ENCODE results near the gene CPEB1. TPM values are rescaled to one million over a fixed set of nuclear protein-coding genes. Genes with fewer than 3 reads are reported as not detected.
"Not testable (repeated sequence)": the region's sequence is repeated elsewhere in the genome, so short reads cannot be mapped to it uniquely, and the experiment has no call there.

The CPEB1 gene
- total and polyA plus RNA-seq, 5 experiments from 2014 or later: 2.2 to 3.6 (median 3.0) TPM

- Mint-ChIP-seq H3K4me1 (peaks cover 0 to 4% (median 2%) of the 10 kb centered on the region in 4 donors), H3K4me3 (peak overlapping the region in 1 of 10 donors; percentile 21), H3K27ac (no peak overlapping the region), H3K9me3 (no peaks in the 10 kb centered on the region), H3K27me3 (no peaks in the 10 kb centered on the region), H3K36me3 (peaks cover 4 to 14% (median 8%) of the 10 kb centered on the region in 3 donors)
- ATAC-seq (no peak), DNase-seq (no peak)
- POLR2A ChIA-PET: interaction anchor here (1.6 kb wide), 1 partner anchor 10 kb away, joined by 16 read pairs; the partner anchor contains the start of gene RPS17
These were observed 117.2 kb downstream of the CPEB1 start for GRCh38 chr15:82530006-82530405.

DNA sequence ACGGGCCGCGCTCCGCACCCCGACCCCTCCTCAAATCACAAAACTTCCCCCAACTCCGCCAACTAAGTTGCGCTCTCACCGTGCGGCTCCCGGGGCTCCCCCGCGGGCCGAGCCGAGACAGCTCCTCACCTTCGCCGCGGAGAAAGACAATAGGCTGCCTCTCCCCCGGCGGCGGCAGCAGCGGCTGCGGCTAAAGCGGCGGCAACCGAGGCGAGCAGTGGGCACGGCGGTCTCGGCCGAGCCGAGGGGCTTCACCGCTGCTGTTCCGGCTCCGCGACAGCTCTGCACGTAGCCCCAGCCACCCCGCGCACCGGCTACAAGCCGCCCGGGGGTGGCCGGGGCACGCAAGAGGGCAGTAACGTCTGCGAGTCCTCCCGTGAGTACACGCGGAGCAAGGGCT, 133.6 kb downstream of the CPEB1 start:
- H3K9me3 Mint-ChIP-seq, H3K27me3 Mint-ChIP-seq, H3K4me3 Mint-ChIP-seq, H3K27ac Mint-ChIP-seq, H3K4me1 Mint-ChIP-seq, H3K36me3 Mint-ChIP-seq, POLR2A ChIA-PET, ATAC-seq: not testable (repeated sequence)
- peak in 1 of 10 donors; percentile 54 for DNase-seq

DNA sequence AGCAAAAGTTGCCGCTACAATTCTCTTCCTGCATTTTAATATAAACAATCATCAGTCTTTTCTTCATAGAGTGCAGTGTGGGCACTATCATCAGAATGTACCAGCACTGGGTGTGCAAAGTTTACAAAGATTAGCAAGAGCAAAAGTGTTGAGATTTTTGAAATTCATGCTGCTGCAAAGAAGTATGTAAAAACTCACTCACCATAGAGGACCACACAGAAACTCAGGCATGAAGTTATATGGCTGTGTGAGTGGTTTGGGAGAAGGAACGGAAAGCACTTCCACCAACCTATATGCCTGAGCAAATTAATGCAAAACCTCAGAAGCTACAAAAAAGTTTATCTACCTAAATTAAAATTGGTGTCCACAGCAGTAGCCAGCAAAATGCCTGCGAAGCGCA, 139.5 kb downstream of the CPEB1 start:
- H3K9me3 Mint-ChIP-seq, H3K27me3 Mint-ChIP-seq, DNase-seq, ATAC-seq, H3K4me1 Mint-ChIP-seq, H3K27ac Mint-ChIP-seq, POLR2A ChIA-PET, H3K4me3 Mint-ChIP-seq, H3K36me3 Mint-ChIP-seq: not testable (repeated sequence)

DNA sequence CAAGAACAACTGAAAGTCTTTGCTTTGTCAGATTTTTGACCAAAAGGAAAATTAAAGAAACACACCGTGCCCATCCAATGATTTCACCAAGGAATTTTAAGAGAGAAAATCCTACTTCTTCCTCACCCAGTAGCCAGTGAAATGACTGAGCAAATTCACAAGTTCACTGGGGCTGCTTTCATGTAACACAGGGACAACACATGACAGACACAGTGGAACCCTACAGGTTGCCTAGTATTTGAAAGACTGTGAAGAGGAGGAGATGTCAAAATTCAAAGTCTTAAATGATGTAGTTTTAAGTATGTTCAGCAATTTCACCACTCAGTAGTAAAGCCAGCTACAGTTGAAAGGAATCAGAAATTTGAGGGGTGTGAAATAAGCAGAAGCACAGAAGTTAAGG, 140.1 kb downstream of the CPEB1 start:
- H3K9me3 Mint-ChIP-seq, H3K27me3 Mint-ChIP-seq, ATAC-seq: not testable (repeated sequence)

GRCh38 chr15:82505842-82506241, 141.3 kb downstream of the CPEB1 start:
- H3K36me3 Mint-ChIP-seq, H3K4me3 Mint-ChIP-seq, H3K9me3 Mint-ChIP-seq, H3K27me3 Mint-ChIP-seq, POLR2A ChIA-PET, H3K27ac Mint-ChIP-seq, DNase-seq, ATAC-seq, H3K4me1 Mint-ChIP-seq: not testable (repeated sequence)

More for the DNA sequence above, 140.1 kb downstream of the CPEB1 start:
- H3K4me1 Mint-ChIP-seq, POLR2A ChIA-PET, H3K36me3 Mint-ChIP-seq, DNase-seq, H3K4me3 Mint-ChIP-seq: not testable (repeated sequence)
- peak overlapping the region in 1 of 10 donors; percentile 43 for H3K27ac Mint-ChIP-seq

DNA sequence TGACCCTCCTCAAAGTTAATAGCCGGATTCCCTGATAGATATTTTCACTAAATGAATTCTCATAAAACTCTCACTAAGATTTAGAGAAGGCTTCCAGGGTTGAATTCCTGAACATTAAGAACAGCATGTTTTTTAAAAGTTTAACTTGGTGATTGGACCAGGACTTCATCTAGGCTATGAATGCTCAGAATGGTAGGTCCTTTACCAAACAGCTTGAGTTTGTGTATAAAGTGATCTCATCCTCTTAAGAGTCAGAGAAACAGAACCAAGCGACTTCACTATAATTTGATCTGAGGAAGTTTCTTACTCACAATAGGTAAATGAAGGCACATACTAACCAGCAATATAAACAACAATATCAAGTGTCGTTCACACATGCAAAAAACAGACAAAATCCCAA, 143.1 kb downstream of the CPEB1 start:
- DNase-seq, H3K36me3 Mint-ChIP-seq, POLR2A ChIA-PET: not testable (repeated sequence)

GRCh38 chr15:82502700-82503339, 144.3 kb downstream of the CPEB1 start:
- H3K36me3 Mint-ChIP-seq, H3K4me1 Mint-ChIP-seq, H3K27me3 Mint-ChIP-seq, H3K9me3 Mint-ChIP-seq, H3K27ac Mint-ChIP-seq, POLR2A ChIA-PET, H3K4me3 Mint-ChIP-seq: not testable (repeated sequence)
- ATAC-seq (peak; percentile 81 to 86), DNase-seq (peak in 5 of 10 donors; percentile 2 to 39 (median 31))

More for the DNA sequence above, 143.1 kb downstream of the CPEB1 start:
- not testable (repeated sequence) for ATAC-seq, H3K4me1 Mint-ChIP-seq, H3K4me3 Mint-ChIP-seq, H3K9me3 Mint-ChIP-seq, H3K27me3 Mint-ChIP-seq, H3K27ac Mint-ChIP-seq

DNA sequence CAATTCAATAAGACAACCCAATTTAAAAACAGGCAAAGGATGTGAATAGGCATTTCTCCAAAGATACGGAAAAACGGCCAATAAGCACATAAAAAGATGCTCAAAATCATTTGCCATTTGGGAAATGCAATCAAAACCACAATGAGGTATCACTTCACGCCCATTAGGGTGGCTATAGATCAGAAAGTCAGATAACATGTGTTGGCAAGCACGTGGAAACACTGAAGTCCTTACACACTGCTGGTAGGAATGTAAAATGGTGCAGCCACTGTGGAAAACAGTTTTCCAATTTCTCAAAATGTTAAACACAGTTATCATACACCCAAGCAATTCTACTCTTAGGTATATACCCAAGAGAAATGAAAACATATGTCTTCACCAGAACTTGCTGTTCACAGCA, 146.4 kb downstream of the CPEB1 start:
- ATAC-seq, DNase-seq, H3K36me3 Mint-ChIP-seq, H3K4me3 Mint-ChIP-seq, H3K27me3 Mint-ChIP-seq, H3K4me1 Mint-ChIP-seq, H3K9me3 Mint-ChIP-seq, H3K27ac Mint-ChIP-seq, POLR2A ChIA-PET: not testable (repeated sequence)

DNA sequence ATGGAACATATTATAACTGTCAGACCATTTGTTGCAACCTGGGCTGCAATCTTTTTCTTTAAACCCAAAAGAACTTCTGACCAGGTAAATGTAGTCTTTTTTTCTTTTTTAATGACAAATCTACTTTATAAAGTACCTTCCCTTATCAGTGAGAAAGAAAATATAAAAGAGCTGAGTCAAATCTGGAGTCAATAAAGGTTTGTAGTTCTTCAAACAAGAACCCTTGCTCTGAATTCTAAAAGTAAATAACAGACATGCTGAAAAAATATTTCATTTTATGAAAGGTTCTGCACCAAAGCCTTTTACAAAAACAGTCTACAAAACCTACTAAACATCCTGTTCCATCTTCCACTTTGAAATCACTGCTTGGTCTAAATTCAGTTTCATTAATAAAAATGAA, 149.2 kb downstream of the CPEB1 start:
- H3K27ac Mint-ChIP-seq: not testable (repeated sequence)

More for the DNA sequence above, 149.2 kb downstream of the CPEB1 start:
- POLR2A ChIA-PET, H3K9me3 Mint-ChIP-seq, H3K4me1 Mint-ChIP-seq, H3K27me3 Mint-ChIP-seq, H3K36me3 Mint-ChIP-seq, ATAC-seq, H3K4me3 Mint-ChIP-seq, DNase-seq: not testable (repeated sequence)

Other genes starting within 250 kb of the CPEB1 start
- gene GOLGA6L9, start 217.5 kb downstream of the CPEB1 start, total RNA-seq: 1 to 10 TPM; 7.4 TPM
- gene GOLGA6L9, start 217.5 kb downstream of the CPEB1 start, polyA plus RNA-seq: under 1 TPM; 0.47 to 0.75 (median 0.61) TPM
- gene RPS17, start 106.9 kb downstream of the CPEB1 start, total RNA-seq: 1,000 to 10,000 TPM; 2,010 to 2,058 TPM
- gene RPS17, start 106.9 kb downstream of the CPEB1 start, polyA plus RNA-seq: 1,000 to 10,000 TPM; 1,585 to 2,201 (median 1,988) TPM
- gene AP3B2, start 62.5 kb upstream of the CPEB1 start, total RNA-seq: 1 to 10 TPM; 1.7 TPM
- under 1 TPM; 0.20 to 0.36 (median 0.31) TPM for gene AP3B2, start 62.5 kb upstream of the CPEB1 start, polyA plus RNA-seq
- gene FSD2, start 158.7 kb upstream of the CPEB1 start, total RNA-seq: not detected
- under 1 TPM in 2 of 3 donors, not detected in 1; 0.08 to 0.17 TPM for gene FSD2, start 158.7 kb upstream of the CPEB1 start, polyA plus RNA-seq
- gene WHAMM, start 162.3 kb upstream of the CPEB1 start, total RNA-seq: 10 to 100 TPM; 39.8 to 40.0 TPM
- 1 to 10 TPM; 3.7 to 5.8 (median 4.5) TPM for gene WHAMM, start 162.3 kb upstream of the CPEB1 start, polyA plus RNA-seq

Data from naive thymus-derived CD8-positive, alpha-beta T cell (primary cell).